Osteoblast (primary cell): Measurements from ENCODE around the gene KIF4A. TPM values are rescaled to one million over a fixed set of nuclear protein-coding genes. Genes with fewer than 3 reads are reported as not detected.
A peak's percentile ranks its signal among the peaks of the same experiment; 100 is the strongest.

Source experiments
- DNase-seq: peaks from one replicate; pipeline ENCODE4 v3.0.0; 2011; ENCODE audit warnings: low spot score, mixed read lengths; ENCODE audit not compliant: insufficient read length; ENCODE audit errors: missing footprints
- H2AFZ ChIP-seq: 2 replicates; pipeline ENCODE4 v1.6.0; 2011; ENCODE audit warnings: mild to moderate bottlenecking, low read length
- H3K27ac ChIP-seq: 2 replicates; pipeline ENCODE4 v1.5.1; 2011; ENCODE audit warnings: mild to moderate bottlenecking, low read depth, low read length, moderate library complexity
- H3K27me3 ChIP-seq: 2 replicates; pipeline ENCODE4 v1.6.0; 2012; ENCODE audit warnings: mild to moderate bottlenecking, control low read depth, inconsistent platforms, low read length, moderate library complexity; ENCODE audit not compliant: insufficient read depth
- H3K36me3 ChIP-seq: 2 replicates; pipeline ENCODE4 v1.5.1; 2011; ENCODE audit warnings: mild to moderate bottlenecking, low read length, control low read depth, moderate library complexity; ENCODE audit not compliant: insufficient read depth
- H3K4me1 ChIP-seq: 2 replicates; pipeline ENCODE4 v1.5.1; 2011; ENCODE audit warnings: mild to moderate bottlenecking, low read length, control low read depth, moderate library complexity; ENCODE audit not compliant: insufficient read depth
- H3K4me2 ChIP-seq: 2 replicates; pipeline ENCODE4 v1.6.0; 2011; ENCODE audit warnings: mild to moderate bottlenecking, low read length; ENCODE audit not compliant: insufficient read depth
- H3K4me3 ChIP-seq: fragments of 200-600 bp; sonication (generic); 3 replicates; pipeline ENCODE4 v1.5.1; 2012; ENCODE audit warnings: mild to moderate bottlenecking, low read length, inconsistent platforms; ENCODE audit not compliant: insufficient read depth
- H3K79me2 ChIP-seq: 2 replicates; pipeline ENCODE4 v1.6.0; 2012; ENCODE audit warnings: mild to moderate bottlenecking, low read length, control low read depth, inconsistent platforms; ENCODE audit not compliant: insufficient read depth
- H3K9me3 ChIP-seq: 2 replicates; pipeline ENCODE4 v1.5.1; 2011; ENCODE audit warnings: low read depth, low read length, control low read depth
- H4K20me1 ChIP-seq: 2 replicates; pipeline ENCODE4 v1.6.0; 2012; ENCODE audit warnings: mild to moderate bottlenecking, low read length, control low read depth; ENCODE audit not compliant: insufficient read depth
- total RNA-seq: library from RNA; depleted of rRNA; stranded (reverse); fragments of >200 nt; gene quantifications from 2 replicates; pipeline ENCODE4 v1.2.3, GENCODE V29; 2012
- TF ChIP-seq, protein P1 (sequence below): IDR thresholded peaks from 2 replicates; pipeline ENCODE4 v1.5.1; 2011; ENCODE audit warnings: mild to moderate bottlenecking, low read depth, low read length, moderate library complexity; ENCODE audit errors: extremely low read depth

KIF4A gene
- total RNA-seq, 1 donor = 2.2 TPM

- Histone ChIP-seq H3K27ac (no peak overlapping the region), H4K20me1 (peaks cover 2% of the 10 kb centered on the region), H3K9me3 (no peaks in the 10 kb centered on the region), H2AFZ (peak overlapping the region; percentile 85), H3K79me2 (no peaks in the 10 kb centered on the region), H3K4me1 (peaks cover 4% of the 10 kb centered on the region), H3K27me3 (no peaks in the 10 kb centered on the region), H3K4me3 (peak overlapping the region; percentile 75), H3K36me3 (no peaks in the 10 kb centered on the region), H3K4me2 (peak overlapping the region; percentile 79)
- peak; percentile 95 for DNase-seq
- TF ChIP-seq, protein P1, sequence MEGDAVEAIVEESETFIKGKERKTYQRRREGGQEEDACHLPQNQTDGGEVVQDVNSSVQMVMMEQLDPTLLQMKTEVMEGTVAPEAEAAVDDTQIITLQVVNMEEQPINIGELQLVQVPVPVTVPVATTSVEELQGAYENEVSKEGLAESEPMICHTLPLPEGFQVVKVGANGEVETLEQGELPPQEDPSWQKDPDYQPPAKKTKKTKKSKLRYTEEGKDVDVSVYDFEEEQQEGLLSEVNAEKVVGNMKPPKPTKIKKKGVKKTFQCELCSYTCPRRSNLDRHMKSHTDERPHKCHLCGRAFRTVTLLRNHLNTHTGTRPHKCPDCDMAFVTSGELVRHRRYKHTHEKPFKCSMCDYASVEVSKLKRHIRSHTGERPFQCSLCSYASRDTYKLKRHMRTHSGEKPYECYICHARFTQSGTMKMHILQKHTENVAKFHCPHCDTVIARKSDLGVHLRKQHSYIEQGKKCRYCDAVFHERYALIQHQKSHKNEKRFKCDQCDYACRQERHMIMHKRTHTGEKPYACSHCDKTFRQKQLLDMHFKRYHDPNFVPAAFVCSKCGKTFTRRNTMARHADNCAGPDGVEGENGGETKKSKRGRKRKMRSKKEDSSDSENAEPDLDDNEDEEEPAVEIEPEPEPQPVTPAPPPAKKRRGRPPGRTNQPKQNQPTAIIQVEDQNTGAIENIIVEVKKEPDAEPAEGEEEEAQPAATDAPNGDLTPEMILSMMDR = peak; percentile 56
Measured at GRCh38 chrX:70452143-70452733, 162.3 kb downstream of the KIF4A start.

DNA sequence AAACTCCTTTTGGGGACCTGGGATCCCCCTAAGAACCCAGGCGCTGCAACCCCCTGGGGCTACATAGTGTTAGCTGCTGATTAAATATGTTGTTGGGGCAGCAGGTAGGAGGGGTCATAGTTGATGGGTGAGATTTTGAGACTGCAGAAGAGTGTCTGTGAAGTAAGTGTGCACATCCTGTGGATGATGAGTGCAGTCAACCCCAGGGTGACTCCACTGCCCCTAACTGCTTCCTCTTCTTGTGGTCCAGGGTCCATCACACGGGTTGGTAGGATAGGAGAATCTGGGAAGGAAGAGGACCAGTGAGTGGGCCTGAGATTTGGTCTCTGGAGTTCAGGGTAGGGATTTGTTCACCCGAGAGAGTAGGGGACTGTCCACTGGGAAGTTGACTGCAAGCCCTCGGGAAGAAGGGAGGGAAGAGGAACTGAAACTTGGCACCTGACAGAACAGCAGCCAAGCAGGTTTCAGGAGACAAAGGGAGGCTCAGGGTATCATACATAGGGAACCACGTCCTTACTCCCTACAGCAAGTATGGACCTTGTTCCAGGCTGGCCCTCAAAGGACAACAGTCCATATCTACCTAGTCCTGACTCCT, 163.2 kb downstream of the KIF4A start:
- no peaks in the 10 kb centered on the region for H3K9me3 ChIP-seq
- peaks cover 2% of the 10 kb centered on the region for H4K20me1 ChIP-seq
- H3K27me3 ChIP-seq = no peaks in the 10 kb centered on the region
- H3K4me3 ChIP-seq = peak overlapping the region; percentile 75
- no peak overlapping the region for H3K27ac ChIP-seq
- TF ChIP-seq, protein P1 = no peak
- peaks cover 4% of the 10 kb centered on the region for H3K4me1 ChIP-seq
- no peak overlapping the region for H2AFZ ChIP-seq
- DNase-seq = peak; percentile 74
- no peaks in the 10 kb centered on the region for H3K79me2 ChIP-seq
- no peaks in the 10 kb centered on the region for H3K36me3 ChIP-seq
- peak overlapping the region; percentile 79 for H3K4me2 ChIP-seq

DNA sequence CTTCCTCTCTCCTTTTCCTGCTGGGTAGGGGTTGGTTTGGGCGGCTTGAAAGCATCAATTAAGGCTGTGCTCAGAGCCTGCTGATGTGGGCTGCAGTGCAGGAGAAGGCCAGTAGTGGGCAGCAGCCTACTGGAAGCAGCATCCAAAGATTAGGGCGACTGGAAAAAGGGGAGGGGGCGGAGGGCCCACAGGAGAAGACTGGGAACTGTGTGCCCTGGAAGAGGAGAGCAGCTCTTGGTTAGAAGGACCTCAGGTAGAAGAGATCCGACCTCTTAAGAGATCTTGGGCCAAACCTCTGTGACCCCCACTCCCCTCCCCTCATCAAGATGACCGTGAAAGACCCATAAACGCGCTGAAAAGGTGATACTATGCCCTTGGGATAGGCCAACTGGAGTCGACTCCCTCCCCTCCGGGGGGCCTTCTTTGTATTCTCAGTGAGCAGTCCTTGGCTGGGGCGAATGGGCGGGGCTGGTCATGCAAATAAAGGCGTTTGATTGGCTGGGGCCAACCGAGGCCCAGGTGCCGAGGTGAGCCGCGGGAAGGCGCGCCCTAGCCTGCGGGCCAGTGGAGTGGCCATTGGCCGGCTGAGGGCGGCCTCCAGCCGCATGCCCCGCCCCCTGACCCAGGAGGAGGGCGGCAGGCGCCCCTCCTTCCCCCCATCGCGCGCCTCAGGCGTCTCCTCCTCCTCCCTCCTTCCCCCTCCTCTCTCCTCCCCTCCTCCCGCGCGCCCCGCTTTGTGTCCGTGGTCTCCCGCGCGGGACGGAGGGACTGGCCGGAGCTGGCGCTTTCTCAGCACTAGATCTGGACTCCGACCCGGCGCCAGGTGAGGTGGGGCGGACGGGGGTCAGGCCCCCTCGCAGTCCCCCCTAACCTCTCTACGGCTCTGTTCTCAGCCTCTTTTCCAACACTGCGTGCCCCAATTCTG, 164.8 kb downstream of the KIF4A start:
- H3K27me3 ChIP-seq = no peaks in the 10 kb centered on the region
- TF ChIP-seq, protein P1 = peak; percentile 92
- H4K20me1 ChIP-seq = peaks cover 2% of the 10 kb centered on the region
- H3K9me3 ChIP-seq = no peaks in the 10 kb centered on the region
- peak overlapping the region; percentile 70 for H3K4me3 ChIP-seq
- peaks cover 4% of the 10 kb centered on the region for H3K4me1 ChIP-seq
- H2AFZ ChIP-seq = peak overlapping the region; percentile 69
- no peaks in the 10 kb centered on the region for H3K36me3 ChIP-seq
- H3K4me2 ChIP-seq = peak overlapping the region; percentile 92
- DNase-seq = peak; percentile 94
- no peak overlapping the region for H3K27ac ChIP-seq
- H3K79me2 ChIP-seq = no peaks in the 10 kb centered on the region
